PFSK-1 (cell line): ENCODE data around the gene GRIK3.

Experiments
- FOXP2 ChIP-seq: optimal IDR thresholded peaks from 2 replicates; pipeline ENCODE3; 2011; ENCODE audit warnings: borderline replicate concordance, control low read depth, inconsistent platforms; ENCODE audit not compliant: insufficient read depth; ENCODE audit errors: extremely low read length, extremely low read depth
- POLR2AphosphoS5 ChIP-seq: IDR thresholded peaks from 2 replicates; pipeline ENCODE4 v1.6.1; 2012; ENCODE audit warnings: low read depth, mild to moderate bottlenecking, control low read depth, low read length, moderate library complexity
- SIN3A ChIP-seq: IDR thresholded peaks from 2 replicates; pipeline ENCODE4 v1.6.1; 2012; ENCODE audit warnings: mild to moderate bottlenecking, low read length, moderate library complexity, borderline replicate concordance; ENCODE audit not compliant: insufficient read depth
- TAF1 ChIP-seq: IDR thresholded peaks from 2 replicates; pipeline ENCODE4 v1.6.1; 2012; ENCODE audit warnings: low read length, control low read depth, borderline replicate concordance; ENCODE audit not compliant: insufficient read depth
- TF ChIP-seq, protein P1 (sequence below), 2 experiments: IDR thresholded peaks; 2 replicates each; pipeline versions ENCODE4 v1.6.1 to v1.8.0; 2011 to 2012; ENCODE audit warnings: low read depth in 2 of 2, low read length in 2 of 2, control low read depth in 1 of 2, inconsistent platforms in 1 of 2, mild to moderate bottlenecking in 1 of 2, moderate library complexity in 1 of 2; ENCODE audit not compliant: insufficient read depth in 1 of 2

Gene GRIK3

DNA sequence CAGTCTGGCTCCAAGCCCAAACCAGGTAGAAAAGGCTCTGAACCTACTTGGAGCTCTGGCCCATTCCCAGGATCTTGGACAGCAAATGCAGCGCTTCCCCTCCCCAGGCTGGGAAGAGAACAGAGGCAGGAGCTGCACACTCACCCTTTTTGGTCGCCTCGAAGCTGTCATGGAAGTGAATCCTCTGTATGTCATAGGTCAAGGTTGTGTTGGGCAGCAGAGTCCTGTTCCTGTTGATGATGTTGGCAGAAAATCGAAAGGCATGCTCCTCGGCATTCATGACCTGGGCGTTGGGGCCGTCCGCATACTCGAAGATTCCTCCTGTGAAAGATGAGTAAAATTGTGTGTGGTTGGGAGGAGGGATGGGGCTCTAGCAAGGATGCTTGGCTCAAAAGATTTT is 143.5 kb downstream of the GRIK3 start:
- TF ChIP-seq FOXP2 (no peak), TAF1 (no peak), POLR2AphosphoS5 (no peak), SIN3A (no peak)
- TF ChIP-seq, protein P1, sequence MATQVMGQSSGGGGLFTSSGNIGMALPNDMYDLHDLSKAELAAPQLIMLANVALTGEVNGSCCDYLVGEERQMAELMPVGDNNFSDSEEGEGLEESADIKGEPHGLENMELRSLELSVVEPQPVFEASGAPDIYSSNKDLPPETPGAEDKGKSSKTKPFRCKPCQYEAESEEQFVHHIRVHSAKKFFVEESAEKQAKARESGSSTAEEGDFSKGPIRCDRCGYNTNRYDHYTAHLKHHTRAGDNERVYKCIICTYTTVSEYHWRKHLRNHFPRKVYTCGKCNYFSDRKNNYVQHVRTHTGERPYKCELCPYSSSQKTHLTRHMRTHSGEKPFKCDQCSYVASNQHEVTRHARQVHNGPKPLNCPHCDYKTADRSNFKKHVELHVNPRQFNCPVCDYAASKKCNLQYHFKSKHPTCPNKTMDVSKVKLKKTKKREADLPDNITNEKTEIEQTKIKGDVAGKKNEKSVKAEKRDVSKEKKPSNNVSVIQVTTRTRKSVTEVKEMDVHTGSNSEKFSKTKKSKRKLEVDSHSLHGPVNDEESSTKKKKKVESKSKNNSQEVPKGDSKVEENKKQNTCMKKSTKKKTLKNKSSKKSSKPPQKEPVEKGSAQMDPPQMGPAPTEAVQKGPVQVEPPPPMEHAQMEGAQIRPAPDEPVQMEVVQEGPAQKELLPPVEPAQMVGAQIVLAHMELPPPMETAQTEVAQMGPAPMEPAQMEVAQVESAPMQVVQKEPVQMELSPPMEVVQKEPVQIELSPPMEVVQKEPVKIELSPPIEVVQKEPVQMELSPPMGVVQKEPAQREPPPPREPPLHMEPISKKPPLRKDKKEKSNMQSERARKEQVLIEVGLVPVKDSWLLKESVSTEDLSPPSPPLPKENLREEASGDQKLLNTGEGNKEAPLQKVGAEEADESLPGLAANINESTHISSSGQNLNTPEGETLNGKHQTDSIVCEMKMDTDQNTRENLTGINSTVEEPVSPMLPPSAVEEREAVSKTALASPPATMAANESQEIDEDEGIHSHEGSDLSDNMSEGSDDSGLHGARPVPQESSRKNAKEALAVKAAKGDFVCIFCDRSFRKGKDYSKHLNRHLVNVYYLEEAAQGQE (IDR thresholded peaks at IDR 0.05; ENCODE audit: insufficient read depth in 1 of 2, low read depth in 2 of 2, low read length in 2 of 2): no peak

DNA sequence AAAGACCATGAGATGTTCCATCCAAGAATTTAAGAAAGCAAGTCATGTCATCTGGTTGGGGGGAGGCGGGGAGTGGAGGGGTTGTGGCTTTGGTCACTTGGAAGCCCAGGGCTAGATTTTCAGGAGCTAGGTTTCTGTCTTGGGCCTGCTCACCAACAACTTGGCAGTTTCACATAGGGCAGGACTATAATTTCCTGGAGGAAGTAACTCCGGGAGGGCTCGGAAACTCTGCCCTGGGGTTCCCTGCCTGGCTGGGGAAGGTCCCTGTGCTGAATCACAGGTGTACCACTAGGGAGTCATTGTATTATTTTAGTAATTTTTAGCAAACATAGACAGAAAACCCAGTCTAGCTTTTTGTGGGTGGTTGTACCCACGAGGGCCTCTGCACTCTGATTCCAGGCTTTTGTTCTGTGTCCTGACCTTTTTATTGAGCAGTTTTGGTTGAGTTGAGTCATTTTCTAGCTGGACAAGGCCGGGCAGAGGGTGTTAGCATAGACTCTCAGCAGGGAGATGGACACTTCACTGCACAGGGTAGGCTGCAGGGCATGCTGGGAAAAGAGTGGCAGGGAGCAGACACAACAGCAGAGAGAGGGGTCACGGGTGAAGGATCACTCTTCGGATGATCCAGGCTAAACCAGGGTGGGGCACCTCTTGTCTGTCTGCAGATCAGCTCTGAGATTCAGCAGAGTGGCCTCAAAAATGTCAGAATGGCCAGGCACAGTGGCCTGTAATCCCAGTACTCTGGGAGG is 144.7 kb downstream of the GRIK3 start:
- TF ChIP-seq TAF1 (no peak), SIN3A (no peak), FOXP2 (no peak), POLR2AphosphoS5 (no peak)
- TF ChIP-seq, protein P1 (IDR thresholded peaks at IDR 0.05; ENCODE audit: insufficient read depth in 1 of 2, low read depth in 2 of 2, low read length in 2 of 2): no peak

DNA sequence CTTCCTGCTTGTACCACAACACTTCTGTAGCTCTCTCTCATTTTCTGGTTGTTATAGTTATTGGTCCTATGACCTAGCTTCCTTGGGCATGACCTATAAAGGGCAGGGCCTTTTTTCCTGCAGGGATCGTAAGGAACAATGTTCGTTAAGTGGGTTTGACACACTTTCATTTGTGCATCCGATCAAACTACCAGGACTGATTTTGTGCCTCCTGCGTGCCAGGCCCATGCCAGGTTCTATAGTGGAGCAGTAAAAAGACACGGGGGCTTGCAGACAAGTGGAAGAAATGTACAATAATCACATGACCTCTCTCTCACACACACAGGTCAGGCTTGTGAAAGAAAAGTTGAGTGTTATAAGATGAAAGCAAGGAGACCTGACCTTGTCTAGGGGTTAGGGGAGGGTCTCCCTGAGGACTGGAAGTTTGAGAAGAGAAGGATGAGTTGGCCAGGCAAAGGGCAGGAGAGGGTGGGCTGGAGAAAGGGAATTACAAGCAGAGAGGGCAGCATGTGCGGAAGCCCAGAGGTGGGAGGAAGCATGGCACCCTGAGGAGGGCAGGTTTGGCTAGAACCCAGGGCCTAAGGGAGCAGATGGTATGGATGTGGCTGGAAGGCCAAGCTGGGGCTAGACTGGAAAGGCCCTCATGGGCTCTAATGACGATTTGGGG is 145.4 kb downstream of the GRIK3 start:
- TF ChIP-seq SIN3A (no peak), POLR2AphosphoS5 (no peak), TAF1 (no peak), FOXP2 (no peak)
- TF ChIP-seq, protein P1 (IDR thresholded peaks at IDR 0.05; ENCODE audit: insufficient read depth in 1 of 2, low read depth in 2 of 2, low read length in 2 of 2): no peak

DNA sequence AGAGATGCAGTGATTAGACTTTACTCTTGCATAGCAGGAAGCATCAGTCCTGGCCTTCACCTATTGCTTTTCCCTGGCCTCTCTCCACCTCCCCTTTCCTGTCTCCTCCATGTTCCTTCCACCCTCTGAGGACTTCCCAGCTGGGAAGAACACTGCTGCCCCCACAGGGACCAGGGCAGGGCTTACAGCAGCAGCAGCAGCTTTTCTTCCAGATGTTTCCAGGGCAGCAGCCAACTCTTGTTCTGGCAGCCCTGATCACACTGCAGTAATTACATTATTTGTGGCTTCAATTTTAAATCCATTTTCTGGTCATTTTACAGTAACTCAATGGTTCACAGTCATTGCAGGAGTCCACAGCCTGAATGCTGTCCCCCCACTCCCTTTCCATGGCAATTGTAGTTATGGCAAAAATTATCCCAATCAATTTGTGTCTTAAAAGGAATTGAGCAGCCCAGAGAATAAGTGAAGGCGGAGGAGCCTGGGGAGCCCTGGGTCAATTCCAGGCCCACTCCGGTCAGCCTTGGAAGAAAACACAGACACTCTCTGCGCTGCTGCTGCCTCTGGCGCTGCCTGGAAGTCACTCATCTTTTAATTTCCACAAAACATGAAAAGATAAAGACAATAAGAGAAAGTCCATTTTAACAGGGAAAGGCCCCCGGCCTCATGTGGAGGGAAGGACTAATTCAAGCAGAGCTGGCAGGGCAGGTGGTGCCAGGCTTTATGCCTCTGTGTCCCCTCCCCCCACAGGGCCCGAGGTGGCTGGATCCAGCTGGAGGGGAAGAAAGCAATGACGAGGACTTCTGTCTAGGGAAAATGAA is 148.6 kb downstream of the GRIK3 start:
- TF ChIP-seq FOXP2 (no peak), SIN3A (no peak), POLR2AphosphoS5 (no peak), TAF1 (no peak)
- TF ChIP-seq, protein P1 (IDR thresholded peaks at IDR 0.05; ENCODE audit: insufficient read depth in 1 of 2, low read depth in 2 of 2, low read length in 2 of 2): no peak
